ENCODE measurements around the gene PHACTR3.

- TF ChIP-seq POLR2A (IDR thresholded peaks at IDR 0.05) (no peak), CTCF (IDR thresholded peaks at IDR 0.05) (no peak)
Observed at GRCh38 chr20:59845472-59845871, 241.1 kb downstream of the PHACTR3 start.
